SK-N-MC (cell line): ENCODE data around the gene FOSL1.

Experiments used
- DNase-seq: peaks from one replicate; pipeline ENCODE4 v3.0.0-alpha.2; 2011; ENCODE audit warnings: low read depth, low spot score
- H3K27ac ChIP-seq: fragments of 200-600 bp; sonication (generic); 2 replicates; pipeline ENCODE4 v1.5.1; 2016; ENCODE audit warnings: mixed run types
- H3K36me3 ChIP-seq: fragments of 200-600 bp; sonication (generic); 2 replicates; pipeline ENCODE4 v1.6.1; 2017; ENCODE audit warnings: antibody characterized with exemption, low read length, mixed read lengths; ENCODE audit not compliant: insufficient read depth
- H3K4me3 ChIP-seq: fragments of 200-600 bp; sonication (generic); 2 replicates; pipeline ENCODE4 v1.5.1; 2016
- H3K9ac ChIP-seq: fragments of 200-600 bp; sonication (generic); 2 replicates; pipeline ENCODE4 v1.8.0; 2017; ENCODE audit warnings: mixed run types, mixed read lengths; ENCODE audit not compliant: insufficient read length
- H3K9me3 ChIP-seq: fragments of 200-600 bp; sonication (generic); 2 replicates; pipeline ENCODE4 v1.6.1; 2017; ENCODE audit warnings: low read depth, mild to moderate bottlenecking, antibody characterized with exemption, low read length, moderate library complexity, mixed read lengths
- EZH2 ChIP-seq: fragments of 200-600 bp; sonication (generic); IDR thresholded peaks from one replicate; pipeline ENCODE4 v1.6.1; 2017; ENCODE audit warnings: antibody characterized with exemption
- FOXP2 ChIP-seq: optimal IDR thresholded peaks from 2 replicates; pipeline ENCODE3; 2011; ENCODE audit warnings: mild to moderate bottlenecking, moderate library complexity; ENCODE audit not compliant: insufficient read depth; ENCODE audit errors: extremely low read length, control extremely low read depth
- POLR2AphosphoS5 ChIP-seq: IDR thresholded peaks from 2 replicates; pipeline ENCODE4 v1.6.1; 2012; ENCODE audit warnings: mild to moderate bottlenecking, low read depth, low read length, borderline replicate concordance

FOSL1 gene

GRCh38 chr11:65880844-65881421 is 19.3 kb downstream of the FOSL1 start:
- H3K27ac ChIP-seq: no peak overlapping the region
- TF ChIP-seq EZH2 (no peak), POLR2AphosphoS5 (no peak; the same call in 1 of the 2 replicates), FOXP2 (no peak)
- H3K9me3 ChIP-seq: no peaks in the 10 kb centered on the region
- no peak overlapping the region for H3K4me3 ChIP-seq
- peaks cover 31% of the 10 kb centered on the region; the same call in 1 of the 2 replicates for H3K36me3 ChIP-seq
- no peak overlapping the region for H3K9ac ChIP-seq
- DNase-seq: no peak

- no peak for DNase-seq
- no peak overlapping the region for H3K9ac ChIP-seq
- H3K36me3 ChIP-seq: peaks cover 22% of the 10 kb centered on the region; the same call in 1 of the 2 replicates
- no peak for TF ChIP-seq FOXP2
- TF ChIP-seq EZH2: no peak
- no peak for TF ChIP-seq POLR2AphosphoS5
- no peak overlapping the region for H3K27ac ChIP-seq
- H3K9me3 ChIP-seq: no peaks in the 10 kb centered on the region
- no peak overlapping the region for H3K4me3 ChIP-seq
These were observed 20.2 kb downstream of the FOSL1 start for GRCh38 chr11:65880027-65880426.

GRCh38 chr11:65879617-65880016 is 20.6 kb downstream of the FOSL1 start, which contains the start of gene CTSW:
Gene CTSW (plus strand): TSS chr11:65879837. CDS start chr11:65879855, 18 bp downstream.
- TF ChIP-seq FOXP2: no peak
- no peak for TF ChIP-seq POLR2AphosphoS5
- no peak for TF ChIP-seq EZH2
- H3K27ac ChIP-seq: no peak within 1 kb of the TSS
- no peak for DNase-seq
- no peak within 1 kb of the TSS for H3K4me3 ChIP-seq
- no peaks in the 10 kb centered on the region for H3K9me3 ChIP-seq
- H3K9ac ChIP-seq: no peak within 1 kb of the TSS
- peaks cover 19% of the 10 kb centered on the region; the same call in 1 of the 2 replicates for H3K36me3 ChIP-seq

- TF ChIP-seq FOXP2 (no peak), POLR2AphosphoS5 (peak; percentile 79), EZH2 (no peak)
- Histone ChIP-seq H3K4me3 (peak overlapping the region; percentile 75), H3K9ac (peak overlapping the region; percentile 53), H3K27ac (no peak overlapping the region), H3K36me3 (no peaks in the 10 kb centered on the region), H3K9me3 (no peaks in the 10 kb centered on the region)
- no peak for DNase-seq
These were observed 26.7 kb downstream of the FOSL1 start for GRCh38 chr11:65873318-65874156.

- Histone ChIP-seq H3K4me3 (peak within 1 kb of the TSS; percentile 75), H3K36me3 (no peaks in the 10 kb centered on the region), H3K9me3 (no peaks in the 10 kb centered on the region), H3K9ac (peak within 1 kb of the TSS; percentile 53), H3K27ac (no peak within 1 kb of the TSS)
- DNase-seq: no peak
- TF ChIP-seq EZH2 (no peak), FOXP2 (no peak), POLR2AphosphoS5 (no peak)
These were observed 27.4 kb downstream of the FOSL1 start, which contains the start of gene EFEMP2 for GRCh38 chr11:65872586-65873317. Gene EFEMP2 (minus strand): TSS chr11:65872800. CDS start chr11:65872354, 446 bp downstream.

- Histone ChIP-seq H3K27ac (no peak overlapping the region), H3K9ac (no peak overlapping the region), H3K4me3 (no peak overlapping the region), H3K36me3 (no peaks in the 10 kb centered on the region), H3K9me3 (no peaks in the 10 kb centered on the region)
- TF ChIP-seq FOXP2 (no peak), EZH2 (no peak)
- no peak for DNase-seq
These were observed 28.2 kb downstream of the FOSL1 start for GRCh38 chr11:65871811-65872548.

GRCh38 chr11:65870706-65871681 is 29.2 kb downstream of the FOSL1 start:
- Histone ChIP-seq H3K9ac (no peak overlapping the region), H3K9me3 (no peaks in the 10 kb centered on the region)

More at GRCh38 chr11:65870706-65871681, 29.2 kb downstream of the FOSL1 start:
- H3K4me3 ChIP-seq: no peak overlapping the region
- TF ChIP-seq POLR2AphosphoS5 (no peak), EZH2 (no peak), FOXP2 (no peak)
- no peak overlapping the region for H3K27ac ChIP-seq
- no peak for DNase-seq
- H3K36me3 ChIP-seq: peaks cover 3% of the 10 kb centered on the region; the same call in 1 of the 2 replicates
